Fibroblast of villous mesenchyme (primary cell): ENCODE data around the gene TMEM132D. TPM values are rescaled to one million over a fixed set of nuclear protein-coding genes. Genes with fewer than 3 reads are reported as not detected.

Source experiments
- DNase-seq: peaks from one replicate; pipeline ENCODE4 v3.0.0-alpha.2; 2010; ENCODE audit warnings: low read depth
- H3K4me3 ChIP-seq: 2 replicates; pipeline ENCODE4 v1.5.1; 2011; ENCODE audit warnings: low read depth, mild to moderate bottlenecking, low read length
- total RNA-seq: library from RNA; depleted of rRNA; stranded (reverse); fragments of >200 nt; gene quantifications from 2 replicates; pipeline ENCODE4 v1.2.3, GENCODE V29; 2012
- TF ChIP-seq, protein P1 (sequence below): IDR thresholded peaks from 2 replicates; pipeline ENCODE4 v1.5.1; 2012; ENCODE audit warnings: low read depth, mild to moderate bottlenecking, low read length; ENCODE audit not compliant: insufficient read depth

Gene TMEM132D
- total RNA-seq, 1 donor = not detected

DNA sequence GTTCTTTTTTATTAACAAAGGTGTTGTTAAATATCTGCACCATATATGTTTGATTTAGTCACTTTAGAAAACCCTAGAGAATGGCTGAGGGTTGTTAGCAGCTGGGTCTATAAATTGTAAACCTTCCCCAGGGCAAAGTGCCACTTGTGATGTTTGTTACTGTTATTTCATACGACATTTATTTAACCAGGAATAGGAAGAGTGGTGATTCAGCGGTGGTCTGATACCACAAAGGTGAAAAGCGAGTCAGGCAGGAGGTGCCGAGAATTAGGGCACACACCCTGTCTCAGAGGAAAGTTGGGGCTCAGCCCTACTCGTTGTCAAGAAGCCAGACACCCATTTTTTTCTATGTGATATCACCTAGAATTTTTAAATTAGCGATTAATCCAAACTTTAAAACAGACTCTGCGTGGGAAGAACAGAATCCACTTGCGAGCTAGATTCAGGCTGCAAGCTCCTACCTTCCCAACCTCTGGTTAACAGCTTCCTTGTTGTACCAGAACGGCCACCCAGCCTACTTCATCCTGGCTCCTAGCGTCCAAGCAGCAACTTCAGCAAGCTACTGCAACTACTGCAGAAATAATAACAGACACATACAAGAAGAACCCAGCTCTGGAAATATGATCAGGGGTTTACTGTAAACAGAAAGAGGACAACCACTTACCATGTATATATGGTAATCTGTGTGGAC is 126.7 kb downstream of the TMEM132D start:
- no peak for DNase-seq
- no peak overlapping the region for H3K4me3 ChIP-seq
- TF ChIP-seq, protein P1, sequence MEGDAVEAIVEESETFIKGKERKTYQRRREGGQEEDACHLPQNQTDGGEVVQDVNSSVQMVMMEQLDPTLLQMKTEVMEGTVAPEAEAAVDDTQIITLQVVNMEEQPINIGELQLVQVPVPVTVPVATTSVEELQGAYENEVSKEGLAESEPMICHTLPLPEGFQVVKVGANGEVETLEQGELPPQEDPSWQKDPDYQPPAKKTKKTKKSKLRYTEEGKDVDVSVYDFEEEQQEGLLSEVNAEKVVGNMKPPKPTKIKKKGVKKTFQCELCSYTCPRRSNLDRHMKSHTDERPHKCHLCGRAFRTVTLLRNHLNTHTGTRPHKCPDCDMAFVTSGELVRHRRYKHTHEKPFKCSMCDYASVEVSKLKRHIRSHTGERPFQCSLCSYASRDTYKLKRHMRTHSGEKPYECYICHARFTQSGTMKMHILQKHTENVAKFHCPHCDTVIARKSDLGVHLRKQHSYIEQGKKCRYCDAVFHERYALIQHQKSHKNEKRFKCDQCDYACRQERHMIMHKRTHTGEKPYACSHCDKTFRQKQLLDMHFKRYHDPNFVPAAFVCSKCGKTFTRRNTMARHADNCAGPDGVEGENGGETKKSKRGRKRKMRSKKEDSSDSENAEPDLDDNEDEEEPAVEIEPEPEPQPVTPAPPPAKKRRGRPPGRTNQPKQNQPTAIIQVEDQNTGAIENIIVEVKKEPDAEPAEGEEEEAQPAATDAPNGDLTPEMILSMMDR = no peak

DNA sequence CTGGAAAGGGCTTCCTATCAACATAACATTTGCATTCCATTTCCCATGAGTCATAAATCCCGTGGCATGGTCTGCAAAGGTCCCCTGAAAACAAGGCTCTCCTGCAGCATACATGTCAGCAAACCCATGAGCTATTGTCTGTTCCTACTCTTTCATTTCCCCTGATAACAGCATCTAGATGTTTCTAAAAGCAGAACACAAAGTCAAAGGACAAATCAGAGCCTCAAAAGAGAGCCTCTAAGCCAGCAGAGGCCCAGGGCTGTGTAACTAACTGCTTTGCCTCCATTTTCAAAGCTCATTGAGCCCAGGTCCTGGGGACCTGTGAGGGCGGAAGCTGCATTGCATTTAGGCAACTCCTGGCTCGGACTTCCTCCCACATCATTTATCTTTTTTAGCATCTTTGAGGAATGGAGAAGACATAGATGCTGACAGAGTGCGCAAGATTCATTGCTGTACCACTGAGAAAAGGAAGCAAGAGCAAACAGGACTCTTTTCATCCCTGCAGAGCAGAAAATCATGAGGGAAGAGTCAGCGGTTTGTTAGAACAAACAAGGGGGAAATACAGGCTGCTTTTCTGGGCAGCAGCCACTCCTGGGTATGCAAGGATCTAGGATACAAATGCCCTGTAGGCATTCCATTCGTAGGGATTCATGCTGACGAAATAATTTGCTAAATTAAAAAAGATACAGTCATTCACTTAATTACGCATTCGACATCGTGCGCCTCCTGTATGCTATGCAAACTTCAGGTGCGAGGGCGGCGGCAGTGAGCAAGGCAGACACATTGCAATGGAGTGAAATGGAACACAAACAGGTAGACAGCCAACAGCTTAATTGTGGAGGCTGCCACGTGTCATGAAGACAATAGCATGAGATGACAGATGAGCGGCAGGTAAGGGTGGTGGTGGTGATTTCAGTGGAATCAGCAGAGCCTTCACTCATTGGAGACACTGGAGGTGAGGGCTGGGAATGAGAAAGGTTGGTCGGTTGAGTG is 131.0 kb downstream of the TMEM132D start:
- peak; percentile 2 for DNase-seq
- no peak overlapping the region for H3K4me3 ChIP-seq
- TF ChIP-seq, protein P1 = no peak

DNA sequence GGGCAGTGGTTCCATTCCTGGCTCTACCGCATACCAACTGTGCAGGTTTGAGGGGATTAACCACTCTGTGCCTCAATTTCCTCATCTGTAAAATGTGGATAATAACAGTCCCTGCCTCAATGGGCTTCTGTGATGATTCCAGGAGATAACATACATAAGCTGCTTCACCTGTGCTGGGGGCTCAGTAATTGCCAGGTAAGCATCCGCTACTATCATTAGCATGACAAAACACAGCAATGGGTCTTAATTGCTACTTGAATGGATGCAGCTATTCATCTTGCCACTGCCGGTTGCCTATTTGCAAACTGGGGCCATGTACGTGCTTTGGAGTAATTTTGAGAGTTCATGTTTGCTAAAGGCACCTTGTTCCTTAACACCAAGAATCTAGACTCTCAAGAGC is 132.6 kb downstream of the TMEM132D start:
- H3K4me3 ChIP-seq = no peak overlapping the region
- TF ChIP-seq, protein P1 = no peak
- DNase-seq = no peak

DNA sequence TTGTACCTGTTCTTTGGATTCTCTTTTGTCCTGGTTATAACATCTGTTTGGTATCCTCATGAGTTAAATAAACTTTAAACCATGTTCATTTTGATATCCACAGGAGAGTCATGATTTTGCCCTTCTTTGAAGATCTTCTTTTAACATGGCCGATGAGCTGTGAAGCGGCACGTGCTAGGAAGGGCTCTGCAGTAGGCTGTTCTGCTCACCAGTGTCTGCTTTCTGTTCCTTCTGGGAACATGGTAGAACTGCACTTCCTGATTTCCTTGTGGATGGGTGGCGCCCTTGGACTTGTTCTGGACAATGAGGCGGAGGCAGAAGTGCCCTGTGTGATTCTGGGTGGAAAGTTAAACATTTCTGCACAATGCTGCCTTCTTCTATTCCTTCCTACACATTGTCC is 138.1 kb downstream of the TMEM132D start:
- TF ChIP-seq, protein P1 = no peak
- H3K4me3 ChIP-seq = no peak overlapping the region

DNA sequence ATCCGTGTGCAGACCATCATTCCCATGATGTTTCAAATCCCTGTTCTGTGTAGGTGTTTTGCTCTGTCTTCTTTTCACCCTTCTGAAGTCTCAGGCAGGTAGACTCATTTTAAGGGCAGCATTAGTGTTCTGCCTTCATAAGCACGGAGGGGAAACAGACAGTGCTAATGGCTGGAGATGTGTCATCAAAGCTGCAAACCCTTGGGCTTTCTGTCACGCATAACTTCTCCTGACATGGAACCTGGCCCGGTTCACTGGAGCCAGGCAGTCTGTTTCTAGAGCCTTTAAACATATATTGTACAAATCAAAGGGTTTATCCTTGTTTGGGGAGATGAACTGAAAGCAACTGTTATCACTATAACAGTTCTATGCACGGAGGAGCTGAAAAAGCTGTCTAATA is 141.4 kb downstream of the TMEM132D start:
- TF ChIP-seq, protein P1 = no peak
- no peak for DNase-seq
- H3K4me3 ChIP-seq = no peak overlapping the region

More for the DNA sequence above, 138.1 kb downstream of the TMEM132D start:
- no peak for DNase-seq

DNA sequence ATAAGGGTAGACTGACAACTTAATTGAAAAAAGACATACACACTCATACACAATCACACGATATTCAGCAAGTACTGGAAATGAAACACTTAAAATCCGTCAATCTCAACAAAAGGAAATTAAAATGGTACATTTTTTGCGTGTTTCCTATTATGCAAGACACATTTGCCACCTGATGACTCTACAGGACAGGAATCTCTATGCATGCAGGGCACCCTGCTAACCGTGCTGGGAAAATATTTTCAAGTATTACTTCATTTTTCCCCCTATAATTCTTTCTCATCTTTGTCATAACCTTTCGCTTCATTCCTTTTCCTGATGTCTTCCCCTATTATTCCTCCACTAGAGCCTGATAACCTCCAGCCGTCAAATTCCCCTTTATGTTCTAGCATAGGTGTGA is 150.2 kb downstream of the TMEM132D start:
- H3K4me3 ChIP-seq = no peak overlapping the region
- TF ChIP-seq, protein P1 = no peak
- no peak for DNase-seq
